Stimulated activated CD4-positive, alpha-beta T cell treated with anti-CD3 and anti-CD28 coated beads, TNF-alpha, amount 100 ng/mL, for 4 hours (primary cell): ENCODE data around the gene MROH7.
A peak's percentile ranks its signal among the peaks of the same experiment; 100 is the strongest.

ENCODE experiments used
- DNase-seq, 3 experiments: peaks; one replicate each; pipeline ENCODE4 v3.0.0-alpha.2; 2020; ENCODE audit warnings: low read depth in 3 of 3

The MROH7 gene

DNA sequence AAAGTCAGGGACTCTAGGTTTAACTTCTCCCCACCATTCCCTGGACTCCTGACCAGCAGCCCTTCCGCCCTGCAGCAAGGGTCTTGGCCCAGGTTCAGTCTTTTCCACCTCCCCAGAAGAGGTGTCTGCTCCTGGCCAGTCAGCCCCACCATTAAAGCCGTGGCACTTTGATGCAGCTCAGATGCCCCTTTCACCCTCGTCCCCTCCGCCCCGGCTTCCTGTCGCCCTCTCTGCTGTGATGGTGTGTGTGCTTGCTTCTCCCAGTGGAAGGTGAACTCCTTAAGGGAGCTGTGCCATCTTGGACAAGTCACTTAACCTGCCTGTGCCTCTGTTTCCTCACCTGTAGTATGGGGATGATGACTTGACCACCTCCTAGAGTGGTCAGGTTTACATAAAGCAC is 56.3 kb downstream of the MROH7 start:
- DNase-seq: no peak

DNA sequence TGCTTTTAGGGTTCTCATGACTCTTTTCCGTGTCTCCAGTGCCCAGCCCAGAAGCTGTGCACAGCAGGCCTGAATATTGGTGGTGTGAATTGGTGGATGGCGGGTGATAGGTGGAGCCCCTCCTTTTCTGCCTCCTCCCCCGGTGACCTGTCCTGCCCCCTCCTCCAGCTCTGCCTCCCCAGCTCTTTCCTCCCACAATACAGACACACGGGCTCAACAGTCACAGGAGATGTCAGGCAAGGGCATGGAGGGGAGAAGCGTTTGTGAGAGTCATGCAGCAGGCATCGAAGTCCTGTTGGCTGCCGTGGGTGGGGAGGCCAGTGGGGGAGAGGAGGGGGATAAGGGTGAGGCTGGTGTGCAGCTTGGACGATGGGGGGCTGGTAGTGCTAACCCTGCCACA is 56.8 kb downstream of the MROH7 start:
- no peak for DNase-seq

DNA sequence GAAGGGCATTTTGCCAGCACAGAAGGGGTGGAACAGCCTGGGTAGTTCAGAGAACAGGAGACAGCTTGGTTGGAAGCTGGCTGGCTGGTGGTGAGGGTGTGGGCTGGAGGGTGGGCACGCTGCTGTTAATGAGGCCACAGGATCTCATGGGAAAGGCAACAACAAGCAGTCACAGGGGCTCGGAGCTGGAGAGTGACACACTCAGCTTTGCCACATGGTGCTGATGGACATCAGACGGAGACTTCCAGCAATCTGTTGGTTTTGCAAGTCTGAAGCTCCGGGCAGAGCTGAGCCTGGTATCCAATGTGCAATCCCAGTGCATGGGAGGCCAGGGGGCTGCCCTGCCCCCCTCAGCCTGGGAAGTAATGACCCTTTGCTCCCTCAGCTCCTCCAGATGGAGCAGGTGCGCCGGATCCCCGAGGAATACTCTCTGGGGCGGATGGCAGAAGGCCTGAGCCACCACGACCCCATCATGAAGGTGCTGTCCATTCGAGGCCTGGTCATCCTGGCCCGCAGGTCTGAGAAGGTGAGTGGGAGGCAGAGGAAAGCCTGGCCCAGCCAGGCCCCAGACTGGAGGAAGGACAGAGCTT is 58.4 kb downstream of the MROH7 start:
- DNase-seq: no peak

DNA sequence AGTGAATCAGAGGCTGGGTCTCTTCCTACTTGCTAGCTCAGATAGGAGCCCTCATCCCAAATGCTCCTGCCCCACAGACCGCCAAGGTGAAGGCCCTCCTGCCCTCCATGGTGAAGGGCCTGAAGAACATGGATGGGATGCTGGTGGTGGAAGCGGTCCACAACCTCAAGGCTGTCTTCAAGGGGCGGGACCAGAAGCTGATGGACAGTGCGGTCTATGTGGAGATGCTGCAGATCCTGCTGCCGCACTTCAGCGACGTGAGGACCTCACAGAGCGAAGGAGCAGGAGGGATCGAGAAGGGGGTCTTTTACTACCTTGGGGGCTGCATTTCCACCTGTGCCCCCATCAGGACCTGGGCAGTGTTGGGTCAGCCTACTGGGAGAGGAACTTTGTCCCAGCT is 59.5 kb downstream of the MROH7 start:
- no peak for DNase-seq

DNA sequence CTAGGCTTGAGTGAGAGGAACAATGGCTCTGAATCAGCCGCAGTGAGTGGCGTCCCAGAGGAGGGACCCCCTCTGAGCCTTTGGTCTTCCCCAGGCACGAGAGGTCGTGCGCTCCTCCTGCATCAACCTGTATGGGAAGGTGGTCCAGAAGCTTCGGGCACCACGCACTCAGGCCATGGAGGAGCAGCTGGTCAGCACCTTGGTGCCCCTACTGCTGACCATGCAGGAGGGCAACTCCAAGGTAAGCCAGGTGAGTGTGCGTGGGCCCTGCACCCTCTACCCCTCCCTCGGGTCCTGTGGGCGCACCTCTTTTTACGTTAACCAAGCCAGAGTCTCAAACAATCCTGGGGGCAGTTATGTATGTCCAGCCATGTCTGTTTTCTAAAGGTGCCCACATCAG is 60.4 kb downstream of the MROH7 start:
- no peak for DNase-seq

DNA sequence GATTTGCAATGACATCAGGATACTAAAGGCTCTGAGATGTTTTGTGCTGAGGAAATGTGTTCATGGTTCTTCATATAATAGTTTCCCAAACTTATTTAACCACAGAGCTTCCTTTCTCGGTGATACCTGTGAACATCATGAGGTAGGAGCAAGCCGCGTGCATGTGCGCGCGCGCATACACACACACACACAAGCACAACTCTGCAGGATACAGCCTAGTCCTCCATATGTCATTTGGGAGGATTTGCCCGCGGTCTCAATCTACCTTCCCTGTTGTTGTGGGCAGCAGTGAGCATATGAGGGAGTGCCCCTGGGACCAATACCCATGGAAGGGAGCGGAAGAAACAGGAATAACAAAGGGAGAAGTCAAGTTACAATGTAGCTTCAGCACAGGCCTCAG is 61.9 kb downstream of the MROH7 start:
- no peak for DNase-seq

DNA sequence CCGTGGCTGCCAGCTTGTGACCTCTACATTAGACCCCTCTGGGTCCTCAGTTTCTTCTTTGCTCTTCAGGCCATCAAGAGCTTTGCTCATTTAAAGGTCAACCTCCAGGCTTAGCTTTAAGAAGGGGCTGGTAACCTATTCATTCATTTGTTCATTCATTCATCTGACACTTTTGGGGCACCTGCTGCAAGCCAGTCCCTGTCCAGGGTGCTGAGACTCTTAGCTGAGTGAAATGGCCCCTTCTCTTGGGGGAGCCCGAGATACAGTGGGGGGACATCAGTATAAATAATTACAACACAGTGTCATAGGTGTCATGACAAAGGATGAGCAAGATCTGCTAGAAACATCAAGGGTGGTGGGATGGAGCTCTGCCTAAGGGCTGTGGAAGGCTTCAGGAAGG is 63.6 kb downstream of the MROH7 start:
- no peak for DNase-seq

DNA sequence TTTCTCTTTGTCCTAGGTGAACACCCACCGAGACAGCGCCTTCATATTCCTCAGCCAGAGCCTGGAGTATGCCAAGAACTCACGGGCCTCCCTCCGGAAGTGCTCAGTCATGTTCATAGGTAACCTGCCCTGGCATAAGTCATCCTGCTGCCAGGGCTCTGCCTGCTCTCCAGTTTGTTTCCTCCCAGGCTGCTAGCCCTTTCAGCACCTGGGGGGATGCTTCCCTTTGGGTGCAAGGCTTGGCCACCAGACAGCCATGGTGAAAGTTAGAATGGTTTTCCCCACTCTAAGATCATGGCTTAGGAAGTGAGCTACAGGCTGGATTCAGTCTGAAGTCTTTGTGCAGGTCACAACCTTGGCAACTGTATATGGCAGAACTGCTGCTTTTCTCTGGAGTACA is 64.8 kb downstream of the MROH7 start:
- no peak for DNase-seq

DNA sequence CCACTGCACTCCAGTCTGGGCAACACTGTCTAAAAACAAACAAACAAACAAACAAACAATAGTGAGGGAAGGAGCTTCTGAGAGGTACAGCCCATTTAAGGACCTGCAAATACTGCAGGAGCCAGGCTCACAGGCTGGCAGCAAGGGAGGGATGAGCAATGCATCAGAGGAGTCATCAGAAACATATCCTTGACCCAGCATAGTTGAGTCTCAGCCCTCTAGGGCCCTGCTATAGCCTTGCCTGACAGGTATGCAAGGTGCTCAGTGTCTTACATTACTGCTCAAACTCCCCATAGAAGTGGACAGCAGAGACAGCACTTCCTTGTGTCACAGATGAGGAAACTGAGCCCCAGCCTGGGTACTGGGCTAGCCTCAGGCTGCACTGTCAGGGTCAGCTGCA is 66.8 kb downstream of the MROH7 start:
- DNase-seq: no peak

DNA sequence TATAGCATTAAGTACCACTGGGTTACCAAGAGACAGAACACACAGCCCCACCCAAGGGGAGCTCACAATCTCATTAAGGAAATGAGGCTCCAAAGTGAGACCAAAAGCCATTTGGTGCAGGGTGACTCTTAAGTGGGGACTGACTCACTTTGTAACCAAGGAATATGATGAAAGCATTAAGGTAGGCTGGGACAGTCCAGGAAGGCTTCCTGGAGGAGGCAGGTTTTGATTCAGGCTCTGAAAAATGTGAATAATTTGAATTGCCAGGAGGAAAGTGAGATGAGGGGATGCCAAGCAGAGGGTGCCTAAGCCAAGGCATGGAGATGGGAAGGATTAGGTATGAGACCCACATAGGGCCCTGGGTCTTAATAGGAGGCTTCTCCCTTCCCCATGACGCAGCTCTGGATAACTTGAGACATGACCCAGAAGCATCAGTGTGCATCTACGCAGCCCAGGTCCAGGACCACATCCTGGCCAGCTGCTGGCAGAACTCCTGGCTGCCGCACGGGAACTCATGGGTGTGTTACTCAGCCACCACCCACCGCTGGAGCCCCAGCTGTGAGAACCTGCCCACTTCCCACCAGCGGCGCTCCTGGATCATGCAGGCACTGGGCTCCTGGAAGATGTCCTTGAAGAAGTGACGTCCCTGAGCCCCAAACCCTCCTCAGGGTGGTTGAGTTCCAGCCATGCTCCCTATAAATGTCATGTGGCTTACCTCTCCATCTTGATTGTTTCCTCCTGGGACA is 68.1 kb downstream of the MROH7 start:
- no peak for DNase-seq

DNA sequence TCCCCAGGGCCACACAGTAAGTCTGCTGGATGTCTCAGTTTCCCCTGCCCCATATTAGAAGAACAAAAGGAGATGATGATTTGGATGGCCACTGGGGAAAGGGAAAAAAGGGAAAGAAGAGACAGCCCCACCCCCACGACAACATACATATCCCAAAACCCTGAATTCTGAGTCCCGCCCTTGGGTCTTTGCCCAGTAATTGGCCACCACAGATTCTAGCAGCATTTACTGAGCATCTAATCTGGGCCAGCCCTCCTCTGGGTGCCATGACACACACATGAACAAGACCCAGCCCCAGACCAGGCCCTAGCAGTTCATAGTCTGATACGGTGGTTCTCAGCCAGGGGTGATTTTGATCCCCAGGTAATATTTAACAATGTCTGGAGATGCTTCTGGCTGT is 68.8 kb downstream of the MROH7 start:
- DNase-seq: no peak

DNA sequence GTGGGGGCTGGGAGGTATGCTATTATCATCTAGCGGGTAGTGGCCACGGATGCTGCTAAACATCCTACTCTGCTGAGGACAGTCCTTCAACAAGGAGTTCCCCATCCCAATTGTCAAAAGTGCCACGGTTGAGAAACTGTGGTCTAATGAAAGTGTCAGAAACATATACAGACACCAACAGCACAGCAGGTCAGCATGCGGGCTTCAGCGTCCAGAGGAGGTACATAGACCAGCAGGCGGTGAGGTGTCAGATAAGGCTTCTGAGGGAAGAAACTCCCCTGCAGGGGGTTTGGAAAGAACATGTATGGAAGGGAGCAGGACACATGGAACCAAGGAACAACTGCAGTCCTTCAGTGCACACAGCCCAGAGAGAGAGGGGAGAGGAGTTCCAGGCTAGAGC is 69.3 kb downstream of the MROH7 start:
- DNase-seq: no peak

DNA sequence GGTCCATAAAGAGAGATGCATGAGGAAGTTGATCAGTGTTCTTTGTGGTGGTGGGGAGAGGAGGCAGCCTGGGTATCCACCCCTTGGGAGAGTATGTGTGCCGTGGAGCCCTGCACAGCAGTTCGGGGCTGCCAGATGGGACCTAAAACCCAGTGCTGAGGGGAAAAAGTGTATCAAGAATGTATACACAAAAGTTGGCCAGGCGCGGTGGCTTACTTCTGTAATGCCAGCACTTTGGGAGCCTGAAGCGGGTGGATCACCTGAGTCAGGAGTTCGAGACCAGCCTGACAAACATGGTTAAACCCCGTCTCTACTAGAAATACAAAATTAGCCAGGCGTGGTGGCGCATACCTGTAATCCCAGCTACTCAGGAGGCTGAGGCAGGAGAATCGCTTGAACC is 70.0 kb downstream of the MROH7 start:
- no peak for DNase-seq

DNA sequence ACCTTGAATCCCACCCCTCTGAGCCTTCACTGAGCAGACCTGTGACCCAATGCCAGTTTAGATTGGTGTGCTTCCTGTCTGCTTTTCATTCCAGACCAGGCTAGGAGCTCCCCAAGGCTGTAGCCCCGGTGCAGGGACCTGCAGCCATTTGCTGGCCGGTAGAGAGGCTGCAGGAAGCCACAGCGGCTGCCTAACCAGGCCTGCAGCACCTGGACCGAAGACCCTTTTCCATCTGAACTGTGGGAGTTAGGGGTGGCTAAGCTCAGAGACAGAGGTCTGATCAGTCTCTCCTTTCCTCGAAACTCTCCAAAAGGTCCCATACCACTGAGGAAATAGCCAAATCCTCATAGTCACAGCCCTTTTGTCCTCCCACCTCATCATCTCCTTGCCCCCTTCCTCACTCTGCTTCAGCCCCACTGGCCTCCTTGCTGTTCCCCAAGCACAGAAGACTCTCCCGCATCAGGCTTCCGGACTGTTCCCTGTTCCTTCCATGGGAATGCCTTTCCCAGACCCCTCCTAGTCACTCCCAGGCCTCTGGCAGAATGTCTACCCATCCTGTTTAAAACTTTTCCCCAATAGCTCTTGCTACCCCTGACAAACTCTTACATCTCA is 73.4 kb downstream of the MROH7 start:
- DNase-seq: no peak

DNA sequence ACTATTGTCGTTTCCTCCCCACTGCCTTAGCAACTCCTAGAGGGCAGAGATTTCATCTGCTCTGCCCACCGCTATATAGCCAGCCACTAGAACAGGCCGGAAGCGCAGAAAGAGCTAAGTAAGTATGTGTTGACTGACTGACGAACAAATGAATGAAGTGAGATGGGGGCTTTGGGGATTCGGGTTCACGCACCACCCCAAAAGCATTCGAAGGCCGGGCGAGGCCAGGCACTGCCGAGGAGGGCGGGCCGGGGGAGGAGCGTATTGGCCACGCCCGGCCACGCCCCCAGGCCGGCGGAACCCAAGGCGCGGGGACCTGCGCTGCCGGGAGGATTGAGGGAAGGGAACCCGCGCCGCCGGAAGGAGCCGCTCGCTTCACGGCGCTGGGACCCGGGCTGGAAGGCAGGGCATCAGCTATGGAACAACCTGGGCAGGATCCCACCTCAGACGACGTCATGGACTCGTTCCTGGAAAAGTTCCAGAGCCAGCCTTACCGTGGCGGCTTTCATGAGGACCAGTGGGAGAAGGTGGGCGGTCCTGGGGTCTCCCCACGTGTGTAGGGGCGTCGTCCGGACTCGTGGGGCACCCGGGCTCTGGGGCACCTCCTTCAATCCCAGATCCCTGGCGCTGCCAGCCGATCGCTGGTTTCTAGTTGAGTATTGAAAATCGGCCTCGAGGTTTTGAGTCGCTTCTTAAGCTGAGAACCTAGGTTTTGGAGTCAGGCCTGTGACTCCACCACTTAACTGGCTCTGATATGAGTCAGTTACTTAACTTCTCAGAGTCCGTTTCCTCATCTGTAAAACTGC is 74.1 kb downstream of the MROH7 start, which contains the start of gene TTC4:
Gene TTC4, plus strand, starts transcription at position 369 of the 806 bp plus-strand sequence. Its CDS starts 48 bp downstream, at position 417.
- peak; percentile 71 to 73 (median 72) for DNase-seq

DNA sequence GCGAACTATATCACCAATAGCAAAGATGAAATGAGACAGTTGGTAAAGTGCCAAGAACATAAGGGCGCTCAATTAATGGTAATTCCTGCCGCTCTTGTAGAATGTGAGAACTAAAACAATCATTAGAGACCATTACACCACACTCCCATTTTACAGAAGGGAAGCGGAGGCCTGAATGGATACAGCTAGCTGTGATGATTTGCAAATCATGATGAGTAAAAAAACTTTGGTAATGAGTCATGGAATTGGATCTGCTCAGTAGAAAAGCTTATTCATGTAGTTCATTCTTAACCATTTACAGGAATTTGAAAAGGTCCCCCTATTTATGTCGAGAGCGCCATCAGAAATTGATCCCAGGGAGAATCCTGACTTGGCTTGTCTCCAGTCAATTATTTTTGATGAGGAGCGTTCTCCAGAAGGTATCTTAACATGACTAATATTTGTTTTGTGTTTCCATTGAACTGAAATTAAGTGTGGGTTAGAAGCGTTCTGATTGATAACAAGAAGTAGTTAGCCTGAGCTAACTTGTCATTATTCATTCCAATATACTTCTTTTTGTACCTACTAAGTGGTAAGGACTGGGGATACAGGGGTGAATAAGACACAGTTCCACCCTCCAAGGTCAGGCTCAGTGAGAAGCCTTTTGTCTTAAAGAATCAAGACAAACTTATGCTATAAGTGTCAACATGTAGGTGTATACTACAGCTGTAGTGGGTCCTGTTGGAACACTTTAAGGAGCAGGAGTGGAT is 74.9 kb downstream of the MROH7 start:
- DNase-seq: no peak

DNA sequence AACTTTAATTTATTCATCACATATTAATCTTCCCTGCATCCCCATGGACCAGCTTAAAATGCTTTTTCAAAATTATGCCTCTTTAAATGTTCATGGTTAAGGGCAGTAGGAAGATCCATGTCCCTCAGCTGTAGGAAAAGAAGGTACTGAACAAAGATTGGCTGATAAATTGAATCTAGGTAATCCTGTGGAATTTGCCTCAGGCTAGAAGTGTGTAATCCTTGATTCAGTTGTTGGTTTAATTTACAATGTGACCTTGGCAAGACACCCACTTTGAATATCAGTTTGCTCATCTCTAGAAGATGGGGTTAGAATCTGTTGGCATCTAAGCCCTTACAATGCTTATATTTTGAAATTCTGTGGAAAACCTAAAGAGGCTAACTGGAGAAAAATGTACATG is 80.1 kb downstream of the MROH7 start:
- no peak for DNase-seq

DNA sequence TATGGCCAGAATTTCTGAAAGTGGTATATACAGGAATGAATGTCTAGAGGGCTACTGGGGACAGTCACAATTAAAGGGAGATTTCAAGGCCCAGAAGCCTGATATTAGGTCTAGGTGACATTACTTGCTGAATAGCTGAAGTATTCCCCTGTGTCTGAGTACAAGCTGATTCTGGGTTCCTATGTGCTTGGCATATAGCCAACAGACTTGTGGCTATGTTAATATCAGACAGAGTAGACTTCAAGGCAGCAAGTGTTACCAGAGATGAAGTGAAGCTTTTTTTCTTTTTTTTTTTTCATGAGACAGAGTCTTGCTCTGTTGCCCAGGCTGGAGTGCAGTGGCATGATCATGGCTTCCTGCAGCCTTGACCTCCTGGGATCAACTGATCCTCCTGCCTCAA is 82.4 kb downstream of the MROH7 start:
- DNase-seq: no peak

DNA sequence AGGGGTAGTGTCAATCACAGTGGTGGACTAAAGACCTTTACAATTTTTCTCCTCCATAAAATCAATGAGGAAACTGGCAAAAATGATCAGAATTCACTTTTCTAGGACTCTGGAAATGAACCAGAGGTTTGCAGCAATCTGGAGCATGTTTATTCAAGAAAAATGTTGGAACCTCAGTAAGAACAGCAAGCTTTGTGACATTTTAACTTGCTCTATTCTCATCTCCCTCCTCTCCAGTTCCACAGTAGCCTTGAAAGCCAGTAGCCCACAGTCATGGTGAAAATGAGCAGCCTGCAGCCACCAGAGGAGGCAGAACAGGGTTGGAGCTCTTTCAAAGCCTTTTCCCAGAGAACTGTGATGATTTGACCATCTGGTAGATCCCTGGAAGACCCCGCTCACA is 83.2 kb downstream of the MROH7 start:
- DNase-seq: no peak

DNA sequence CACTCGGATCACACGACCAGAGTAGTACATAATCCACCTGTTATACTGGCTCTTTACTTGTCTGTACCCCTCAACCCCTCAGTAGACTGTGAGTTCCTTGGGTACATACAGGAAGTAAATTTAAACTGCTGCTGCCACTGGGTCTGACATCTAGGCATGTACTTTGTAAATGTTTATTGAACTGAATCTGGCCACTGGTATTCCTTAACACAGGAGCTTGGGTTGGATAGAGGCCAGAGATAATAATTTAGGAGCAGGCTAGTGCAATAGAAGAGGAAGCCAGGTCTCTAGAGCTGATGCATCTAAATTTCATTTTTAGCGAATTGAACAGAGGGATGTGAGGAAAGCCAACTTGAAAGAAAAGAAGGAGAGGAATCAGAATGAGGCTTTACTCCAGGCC is 86.4 kb downstream of the MROH7 start:
- DNase-seq: no peak

DNA sequence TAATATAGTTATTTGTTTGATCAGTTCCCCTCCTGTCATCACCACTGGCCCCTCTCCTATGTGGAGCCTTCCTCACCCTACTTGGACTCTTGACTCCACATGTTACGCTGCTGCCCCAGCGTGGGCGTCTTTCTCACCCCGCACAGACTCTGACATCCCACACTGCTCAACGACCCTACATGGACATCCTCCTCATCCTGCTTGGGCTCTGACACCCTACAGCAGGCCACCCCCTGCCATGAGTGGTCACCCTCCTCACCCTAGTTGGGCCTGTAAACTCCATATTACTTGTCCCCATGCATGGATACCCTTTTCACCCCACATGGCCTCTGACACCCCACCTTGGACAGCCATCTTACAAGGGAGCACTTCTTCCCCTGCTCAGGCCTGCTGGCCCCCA is 95.1 kb downstream of the MROH7 start:
- no peak for DNase-seq

DNA sequence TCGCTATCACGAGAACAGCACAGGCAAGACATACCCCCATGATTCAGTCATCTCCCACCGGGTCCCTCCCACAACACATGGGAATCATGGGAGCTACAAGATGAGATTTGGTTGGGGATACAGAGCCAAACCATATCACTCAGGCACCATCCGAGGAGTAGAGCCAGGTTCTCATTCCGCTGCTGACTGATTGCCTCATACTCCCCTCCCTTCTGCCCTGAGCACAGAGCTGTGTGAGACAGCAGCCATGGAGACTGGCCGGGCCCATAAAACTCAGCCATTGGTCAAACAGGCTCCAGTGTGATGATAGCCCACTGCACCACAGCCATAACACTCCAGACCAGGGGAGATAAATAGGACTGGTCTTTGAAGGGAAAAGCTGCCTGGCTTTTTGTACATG is 96.7 kb downstream of the MROH7 start:
- DNase-seq: no peak
